HepG2 (cell line): ENCODE data around the gene PMEL. TPM values are rescaled to one million over a fixed set of nuclear protein-coding genes. Genes with fewer than 3 reads are reported as not detected.

Experiments
- ELF1 ChIP-seq: sonication (generic); formaldehyde crosslinking; IDR thresholded peaks from 2 replicates; pipeline ENCODE4 v1.4.0; 2020; ENCODE audit warnings: missing genetic modification reagents
- ZNF235 ChIP-seq: sonication (generic); formaldehyde crosslinking; IDR thresholded peaks from 2 replicates; pipeline ENCODE4 v1.8.1; 2023; ENCODE audit warnings: mild to moderate bottlenecking, missing genetic modification reagents, borderline replicate concordance
- ZNF256 ChIP-seq: sonication (generic); formaldehyde crosslinking; conservative IDR thresholded peaks from 2 replicates; pipeline ENCODE4 v1.4.0; 2020; ENCODE audit warnings: missing genetic modification reagents
- ZNF510 ChIP-seq: sonication (generic); formaldehyde crosslinking; IDR thresholded peaks from 2 replicates; pipeline ENCODE4 v1.4.0; 2020; ENCODE audit warnings: low read depth, mild to moderate bottlenecking, missing genetic modification reagents
- ZNF547 ChIP-seq: sonication (generic); formaldehyde crosslinking; IDR thresholded peaks from 2 replicates; pipeline ENCODE4 v1.5.1; 2020; ENCODE audit warnings: mild to moderate bottlenecking, missing genetic modification reagents
- ZNF558 ChIP-seq: sonication (generic); formaldehyde crosslinking; IDR thresholded peaks from 2 replicates; pipeline ENCODE4 v1.9.0; 2022; ENCODE audit warnings: mild to moderate bottlenecking, missing genetic modification reagents, borderline replicate concordance
- ZNF598 ChIP-seq: sonication (generic); formaldehyde crosslinking; IDR thresholded peaks from 2 replicates; pipeline ENCODE4 v1.5.1; 2020; ENCODE audit warnings: mild to moderate bottlenecking, missing genetic modification reagents, borderline replicate concordance
- polyA plus RNA-seq, 8 experiments: library from polyadenylated mRNA; depleted of rRNA in 3 of 8; stranded (reverse) in 7 of 8; unstranded in 1 of 8; fragments of >200 nt; fragmentation: Illumina TruSeq in 4 of 8; extraction: Trizol in 4 of 8; gene quantifications; 2 replicates each; pipeline versions ENCODE4 v1.2.1 to v1.2.3, GENCODE V29; 2011 to 2016; ENCODE audit warnings: low read depth in 4 of 8, missing spikeins in 1 of 8, mixed read lengths in 1 of 8; ENCODE audit not compliant: insufficient read depth in 1 of 8
- total RNA-seq, 5 experiments: library from RNA; depleted of rRNA; stranded (reverse); fragments of >200 nt; fragmentation: Illumina TruSeq; extraction: Trizol; gene quantifications; 2 replicates each; pipeline ENCODE4 v1.2.3, GENCODE V29; 2016; ENCODE audit warnings: low read depth in 1 of 5
- TF ChIP-seq, protein P1 (sequence below), 2 experiments: sonication (generic) in 1 of 2; formaldehyde crosslinking in 1 of 2; IDR thresholded peaks; 2 replicates each; pipeline versions ENCODE4 v1.4.0 to v1.6.1; 2018 to 2020; ENCODE audit warnings: missing genetic modification reagents in 2 of 2, borderline replicate concordance in 1 of 2, low read depth in 1 of 2, mild to moderate bottlenecking in 1 of 2, missing biosample characterization in 1 of 2
- TF ChIP-seq, protein P2 (sequence below): sonication (generic); formaldehyde crosslinking; conservative IDR thresholded peaks from 2 replicates; pipeline ENCODE4 v1.4.0; 2020; ENCODE audit warnings: mild to moderate bottlenecking, missing genetic modification reagents, moderate library complexity
- TF ChIP-seq, protein P3 (sequence below): sonication (generic); formaldehyde crosslinking; IDR thresholded peaks from 2 replicates; pipeline ENCODE4 v1.9.0; 2021; ENCODE audit warnings: missing genetic modification reagents, borderline replicate concordance
- TF ChIP-seq, protein P4 (sequence below): sonication (generic); formaldehyde crosslinking; IDR thresholded peaks from 2 replicates; pipeline ENCODE4 v1.4.0; 2020; ENCODE audit warnings: missing genetic modification reagents
- TF ChIP-seq, protein P5 (sequence below): sonication (generic); formaldehyde crosslinking; IDR thresholded peaks from 2 replicates; pipeline ENCODE4 v1.4.0; 2020; ENCODE audit warnings: low read depth, missing genetic modification reagents

PMEL gene
- total and polyA plus RNA-seq, 2 of the 13 experiments (the other 11 are each of a cell fraction or from before 2014, with no cell fraction given) = 0.49 to 3.3 TPM

DNA sequence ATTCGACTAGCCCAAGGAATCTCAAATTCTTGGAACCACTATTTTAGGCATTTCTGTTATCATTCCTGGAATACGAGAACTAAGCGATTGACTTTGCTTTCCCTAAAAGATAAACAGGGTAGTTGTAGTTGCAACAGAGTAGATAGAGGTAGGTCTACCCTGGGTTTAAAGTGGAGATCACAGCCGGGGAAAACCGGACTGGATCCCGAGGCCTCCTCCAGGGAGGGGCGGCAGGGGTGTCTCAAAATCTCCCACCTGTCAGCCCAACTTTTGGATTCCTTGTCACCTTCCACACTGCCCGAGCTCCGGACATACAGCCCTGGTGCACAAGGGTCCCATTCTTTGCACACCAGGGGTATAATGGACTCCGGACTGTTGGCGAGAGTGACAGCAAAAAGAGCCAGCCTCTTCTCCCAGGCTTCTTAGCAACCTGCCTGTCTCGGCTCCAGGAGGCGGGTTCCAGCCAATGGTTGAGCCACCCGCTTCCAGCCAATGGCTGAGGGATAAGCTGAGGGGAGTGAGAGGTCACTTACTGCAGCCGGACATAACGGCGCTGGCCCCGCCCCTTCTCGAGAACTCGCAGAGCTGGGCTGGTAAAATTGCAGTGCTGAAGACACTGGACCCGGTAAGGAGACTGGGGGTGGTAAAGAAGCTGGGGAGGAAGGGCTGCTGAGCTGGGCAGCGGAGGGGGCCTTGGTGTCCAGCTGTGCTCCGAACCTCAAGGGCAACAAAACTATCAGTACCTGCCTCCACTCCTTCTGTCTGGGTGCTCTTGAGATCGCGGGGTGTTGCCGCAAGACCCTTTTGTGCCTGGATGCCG is 31.1 kb upstream of the PMEL start, which contains the start of gene SUOX (continued):
- TF ChIP-seq, protein P1, sequence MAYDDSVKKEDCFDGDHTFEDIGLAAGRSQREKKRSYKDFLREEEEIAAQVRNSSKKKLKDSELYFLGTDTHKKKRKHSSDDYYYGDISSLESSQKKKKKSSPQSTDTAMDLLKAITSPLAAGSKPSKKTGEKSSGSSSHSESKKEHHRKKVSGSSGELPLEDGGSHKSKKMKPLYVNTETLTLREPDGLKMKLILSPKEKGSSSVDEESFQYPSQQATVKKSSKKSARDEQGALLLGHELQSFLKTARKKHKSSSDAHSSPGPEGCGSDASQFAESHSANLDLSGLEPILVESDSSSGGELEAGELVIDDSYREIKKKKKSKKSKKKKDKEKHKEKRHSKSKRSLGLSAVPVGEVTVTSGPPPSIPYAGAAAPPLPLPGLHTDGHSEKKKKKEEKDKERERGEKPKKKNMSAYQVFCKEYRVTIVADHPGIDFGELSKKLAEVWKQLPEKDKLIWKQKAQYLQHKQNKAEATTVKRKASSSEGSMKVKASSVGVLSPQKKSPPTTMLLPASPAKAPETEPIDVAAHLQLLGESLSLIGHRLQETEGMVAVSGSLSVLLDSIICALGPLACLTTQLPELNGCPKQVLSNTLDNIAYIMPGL (CRISPR knock-in tag; IDR thresholded peaks at IDR 0.05; ENCODE audit: borderline replicate concordance in 1 of 2, low read depth in 1 of 2) = peak; percentile 38 to 62; a peak in 1 of 4 replicates
- no peak for TF ChIP-seq ZNF547
- peak; percentile 28 for TF ChIP-seq ELF1 (CRISPR knock-in tag)
- TF ChIP-seq, protein P2, sequence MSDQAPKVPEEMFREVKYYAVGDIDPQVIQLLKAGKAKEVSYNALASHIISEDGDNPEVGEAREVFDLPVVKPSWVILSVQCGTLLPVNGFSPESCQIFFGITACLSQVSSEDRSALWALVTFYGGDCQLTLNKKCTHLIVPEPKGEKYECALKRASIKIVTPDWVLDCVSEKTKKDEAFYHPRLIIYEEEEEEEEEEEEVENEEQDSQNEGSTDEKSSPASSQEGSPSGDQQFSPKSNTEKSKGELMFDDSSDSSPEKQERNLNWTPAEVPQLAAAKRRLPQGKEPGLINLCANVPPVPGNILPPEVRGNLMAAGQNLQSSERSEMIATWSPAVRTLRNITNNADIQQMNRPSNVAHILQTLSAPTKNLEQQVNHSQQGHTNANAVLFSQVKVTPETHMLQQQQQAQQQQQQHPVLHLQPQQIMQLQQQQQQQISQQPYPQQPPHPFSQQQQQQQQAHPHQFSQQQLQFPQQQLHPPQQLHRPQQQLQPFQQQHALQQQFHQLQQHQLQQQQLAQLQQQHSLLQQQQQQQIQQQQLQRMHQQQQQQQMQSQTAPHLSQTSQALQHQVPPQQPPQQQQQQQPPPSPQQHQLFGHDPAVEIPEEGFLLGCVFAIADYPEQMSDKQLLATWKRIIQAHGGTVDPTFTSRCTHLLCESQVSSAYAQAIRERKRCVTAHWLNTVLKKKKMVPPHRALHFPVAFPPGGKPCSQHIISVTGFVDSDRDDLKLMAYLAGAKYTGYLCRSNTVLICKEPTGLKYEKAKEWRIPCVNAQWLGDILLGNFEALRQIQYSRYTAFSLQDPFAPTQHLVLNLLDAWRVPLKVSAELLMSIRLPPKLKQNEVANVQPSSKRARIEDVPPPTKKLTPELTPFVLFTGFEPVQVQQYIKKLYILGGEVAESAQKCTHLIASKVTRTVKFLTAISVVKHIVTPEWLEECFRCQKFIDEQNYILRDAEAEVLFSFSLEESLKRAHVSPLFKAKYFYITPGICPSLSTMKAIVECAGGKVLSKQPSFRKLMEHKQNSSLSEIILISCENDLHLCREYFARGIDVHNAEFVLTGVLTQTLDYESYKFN (CRISPR knock-in tag) = peak; percentile 66
- TF ChIP-seq ZNF598 (CRISPR knock-in tag) = peak; percentile 48; the same call in 1 of the 2 replicates
- no peak for TF ChIP-seq ZNF235 (CRISPR knock-in tag)
- TF ChIP-seq ZNF558 (CRISPR knock-in tag) = no peak
- TF ChIP-seq ZNF510 = peak; percentile 7; the same call in 1 of the 2 replicates
- TF ChIP-seq ZNF256 (CRISPR knock-in tag) = 0 out of 2 replicates have a peak, but pooled peaks have one; percentile 23
- TF ChIP-seq, protein P3, sequence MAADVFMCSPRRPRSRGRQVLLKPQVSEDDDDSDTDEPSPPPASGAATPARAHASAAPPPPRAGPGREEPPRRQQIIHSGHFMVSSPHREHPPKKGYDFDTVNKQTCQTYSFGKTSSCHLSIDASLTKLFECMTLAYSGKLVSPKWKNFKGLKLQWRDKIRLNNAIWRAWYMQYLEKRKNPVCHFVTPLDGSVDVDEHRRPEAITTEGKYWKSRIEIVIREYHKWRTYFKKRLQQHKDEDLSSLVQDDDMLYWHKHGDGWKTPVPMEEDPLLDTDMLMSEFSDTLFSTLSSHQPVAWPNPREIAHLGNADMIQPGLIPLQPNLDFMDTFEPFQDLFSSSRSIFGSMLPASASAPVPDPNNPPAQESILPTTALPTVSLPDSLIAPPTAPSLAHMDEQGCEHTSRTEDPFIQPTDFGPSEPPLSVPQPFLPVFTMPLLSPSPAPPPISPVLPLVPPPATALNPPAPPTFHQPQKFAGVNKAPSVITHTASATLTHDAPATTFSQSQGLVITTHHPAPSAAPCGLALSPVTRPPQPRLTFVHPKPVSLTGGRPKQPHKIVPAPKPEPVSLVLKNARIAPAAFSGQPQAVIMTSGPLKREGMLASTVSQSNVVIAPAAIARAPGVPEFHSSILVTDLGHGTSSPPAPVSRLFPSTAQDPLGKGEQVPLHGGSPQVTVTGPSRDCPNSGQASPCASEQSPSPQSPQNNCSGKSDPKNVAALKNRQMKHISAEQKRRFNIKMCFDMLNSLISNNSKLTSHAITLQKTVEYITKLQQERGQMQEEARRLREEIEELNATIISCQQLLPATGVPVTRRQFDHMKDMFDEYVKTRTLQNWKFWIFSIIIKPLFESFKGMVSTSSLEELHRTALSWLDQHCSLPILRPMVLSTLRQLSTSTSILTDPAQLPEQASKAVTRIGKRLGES (CRISPR knock-in tag) = 0 out of 2 replicates have a peak, but pooled peaks have one; percentile 61
- TF ChIP-seq, protein P4, sequence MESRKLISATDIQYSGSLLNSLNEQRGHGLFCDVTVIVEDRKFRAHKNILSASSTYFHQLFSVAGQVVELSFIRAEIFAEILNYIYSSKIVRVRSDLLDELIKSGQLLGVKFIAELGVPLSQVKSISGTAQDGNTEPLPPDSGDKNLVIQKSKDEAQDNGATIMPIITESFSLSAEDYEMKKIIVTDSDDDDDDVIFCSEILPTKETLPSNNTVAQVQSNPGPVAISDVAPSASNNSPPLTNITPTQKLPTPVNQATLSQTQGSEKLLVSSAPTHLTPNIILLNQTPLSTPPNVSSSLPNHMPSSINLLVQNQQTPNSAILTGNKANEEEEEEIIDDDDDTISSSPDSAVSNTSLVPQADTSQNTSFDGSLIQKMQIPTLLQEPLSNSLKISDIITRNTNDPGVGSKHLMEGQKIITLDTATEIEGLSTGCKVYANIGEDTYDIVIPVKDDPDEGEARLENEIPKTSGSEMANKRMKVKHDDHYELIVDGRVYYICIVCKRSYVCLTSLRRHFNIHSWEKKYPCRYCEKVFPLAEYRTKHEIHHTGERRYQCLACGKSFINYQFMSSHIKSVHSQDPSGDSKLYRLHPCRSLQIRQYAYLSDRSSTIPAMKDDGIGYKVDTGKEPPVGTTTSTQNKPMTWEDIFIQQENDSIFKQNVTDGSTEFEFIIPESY (CRISPR knock-in tag) = no peak
- TF ChIP-seq, protein P5, sequence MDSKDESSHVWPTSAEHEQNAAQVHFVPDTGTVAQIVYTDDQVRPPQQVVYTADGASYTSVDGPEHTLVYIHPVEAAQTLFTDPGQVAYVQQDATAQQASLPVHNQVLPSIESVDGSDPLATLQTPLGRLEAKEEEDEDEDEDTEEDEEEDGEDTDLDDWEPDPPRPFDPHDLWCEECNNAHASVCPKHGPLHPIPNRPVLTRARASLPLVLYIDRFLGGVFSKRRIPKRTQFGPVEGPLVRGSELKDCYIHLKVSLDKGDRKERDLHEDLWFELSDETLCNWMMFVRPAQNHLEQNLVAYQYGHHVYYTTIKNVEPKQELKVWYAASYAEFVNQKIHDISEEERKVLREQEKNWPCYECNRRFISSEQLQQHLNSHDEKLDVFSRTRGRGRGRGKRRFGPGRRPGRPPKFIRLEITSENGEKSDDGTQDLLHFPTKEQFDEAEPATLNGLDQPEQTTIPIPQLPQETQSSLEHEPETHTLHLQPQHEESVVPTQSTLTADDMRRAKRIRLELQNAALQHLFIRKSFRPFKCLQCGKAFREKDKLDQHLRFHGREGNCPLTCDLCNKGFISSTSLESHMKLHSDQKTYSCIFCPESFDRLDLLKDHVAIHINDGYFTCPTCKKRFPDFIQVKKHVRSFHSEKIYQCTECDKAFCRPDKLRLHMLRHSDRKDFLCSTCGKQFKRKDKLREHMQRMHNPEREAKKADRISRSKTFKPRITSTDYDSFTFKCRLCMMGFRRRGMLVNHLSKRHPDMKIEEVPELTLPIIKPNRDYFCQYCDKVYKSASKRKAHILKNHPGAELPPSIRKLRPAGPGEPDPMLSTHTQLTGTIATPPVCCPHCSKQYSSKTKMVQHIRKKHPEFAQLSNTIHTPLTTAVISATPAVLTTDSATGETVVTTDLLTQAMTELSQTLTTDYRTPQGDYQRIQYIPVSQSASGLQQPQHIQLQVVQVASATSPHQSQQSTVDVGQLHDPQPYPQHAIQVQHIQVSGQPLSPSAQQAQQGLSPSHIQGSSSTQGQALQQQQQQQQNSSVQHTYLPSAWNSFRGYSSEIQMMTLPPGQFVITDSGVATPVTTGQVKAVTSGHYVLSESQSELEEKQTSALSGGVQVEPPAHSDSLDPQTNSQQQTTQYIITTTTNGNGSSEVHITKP (CRISPR knock-in tag) = 0 out of 2 replicates have a peak, but pooled peaks have one; percentile 14
